ENCODE results near the gene MGAT2. TPM values are rescaled to one million over a fixed set of nuclear protein-coding genes. Genes with fewer than 3 reads are reported as not detected.
A peak's percentile ranks its signal among the peaks of the same experiment; 100 is the strongest.

MGAT2 gene
- total and polyA plus RNA-seq, 9 of the 15 experiments (the other 6 are each of a cell fraction or from before 2014, with no cell fraction given) = 0.03 to 33.3 (median 24.6) TPM; not detected in 1

- no peak for TF ChIP-seq CHD7 (IDR thresholded peaks at IDR 0.05; ENCODE audit: low read depth, low read length)
- peak; percentile 87 for TF ChIP-seq RFX5 (IDR thresholded peaks at IDR 0.05; ENCODE audit: low read depth, low read length)
- peak; percentile 87 for TF ChIP-seq FOXM1 (IDR thresholded peaks at IDR 0.05; ENCODE audit: low read depth)
- no peak for TF ChIP-seq FOXM1 (CRISPR knock-in tag; IDR thresholded peaks at IDR 0.05; ENCODE audit: low read depth)
- TF ChIP-seq STAT5A (IDR thresholded peaks at IDR 0.05; ENCODE audit: borderline replicate concordance, low read length) = peak; percentile 34
- TF ChIP-seq KLF16 (IDR thresholded peaks at IDR 0.05) = peak; percentile 56; the same call in 1 of the 2 replicates
- TF ChIP-seq TCF3 (CRISPR knock-in tag; IDR thresholded peaks at IDR 0.05) = peak; percentile 70
- TF ChIP-seq SMARCE1 (IDR thresholded peaks at IDR 0.05) = peak; percentile 37; the same call in 1 of the 2 replicates
- peak; percentile 62 for TF ChIP-seq SOX6 (IDR thresholded peaks at IDR 0.05)
- peak; percentile 88 for TF ChIP-seq MECOM (CRISPR knock-in tag; IDR thresholded peaks at IDR 0.05)
- no peak for TF ChIP-seq MITF (IDR thresholded peaks at IDR 0.05)
Observed at GRCh38 chr14:49594347-49595091, 26.1 kb upstream of the MGAT2 start (continued).

Data from K562 (cell line).